Pons (tissue), 1 donor: ENCODE results near the gene CDK14.
A peak's percentile ranks its signal among the peaks of the same experiment; 100 is the strongest.
"Not testable (repeated sequence)": the region's sequence is repeated elsewhere in the genome, so short reads cannot be mapped to it uniquely, and the experiment has no call there.

Source experiments
- DNase-seq: peaks from one replicate; pipeline ENCODE4 v3.0.0-alpha.2; 2016; ENCODE audit warnings: low spot score

CDK14 gene

GRCh38 chr7:90757565-90757950, 161.4 kb downstream of the CDK14 start:
- not testable (repeated sequence) for DNase-seq

GRCh38 chr7:90758933-90759562, 162.9 kb downstream of the CDK14 start:
- no peak for DNase-seq

GRCh38 chr7:90759710-90760109, 163.6 kb downstream of the CDK14 start:
- peak; percentile 43 for DNase-seq

GRCh38 chr7:90760892-90761291, 164.8 kb downstream of the CDK14 start:
- no peak for DNase-seq

- DNase-seq: no peak
Measured at GRCh38 chr7:90761584-90761983, 165.5 kb downstream of the CDK14 start.

GRCh38 chr7:90763108-90763507, 167.0 kb downstream of the CDK14 start:
- no peak for DNase-seq

- DNase-seq: no peak
Measured at GRCh38 chr7:90764848-90765570, 168.9 kb downstream of the CDK14 start.

- peak; percentile 46 for DNase-seq
Measured at GRCh38 chr7:90766814-90767564, 170.9 kb downstream of the CDK14 start.

- no peak for DNase-seq
Measured at GRCh38 chr7:90768301-90768700, 172.2 kb downstream of the CDK14 start.

- peak; percentile 21 for DNase-seq
Measured at GRCh38 chr7:90769036-90769435, 172.9 kb downstream of the CDK14 start.

GRCh38 chr7:90769566-90769965, 173.4 kb downstream of the CDK14 start:
- not testable (repeated sequence) for DNase-seq

GRCh38 chr7:90771281-90771680, 175.2 kb downstream of the CDK14 start:
- no peak for DNase-seq

- no peak for DNase-seq
Measured at GRCh38 chr7:90772410-90772809, 176.3 kb downstream of the CDK14 start.

- DNase-seq: no peak
Measured at GRCh38 chr7:90773269-90773668, 177.1 kb downstream of the CDK14 start.

- DNase-seq: no peak
Measured at GRCh38 chr7:90774706-90775105, 178.6 kb downstream of the CDK14 start.

GRCh38 chr7:90775383-90775965, 179.4 kb downstream of the CDK14 start:
- DNase-seq: no peak

GRCh38 chr7:90777041-90777440, 180.9 kb downstream of the CDK14 start:
- no peak for DNase-seq

- no peak for DNase-seq
Measured at GRCh38 chr7:90777465-90777864, 181.3 kb downstream of the CDK14 start.

- DNase-seq: no peak
Measured at GRCh38 chr7:90777886-90778285, 181.8 kb downstream of the CDK14 start.

GRCh38 chr7:90788052-90788451, 191.9 kb downstream of the CDK14 start:
- peak; percentile 17 for DNase-seq

GRCh38 chr7:90789736-90790306, 193.7 kb downstream of the CDK14 start:
- DNase-seq: no peak

GRCh38 chr7:90791596-90791995, 195.5 kb downstream of the CDK14 start:
- DNase-seq: no peak
